Fibroblast of the conjunctiva (primary cell): ENCODE results near the gene GADL1.
A peak's percentile ranks its signal among the peaks of the same experiment; 100 is the strongest.

Source experiments
- DNase-seq: peaks from one replicate; pipeline ENCODE4 v3.0.0-alpha.2; 2010; ENCODE audit warnings: low read depth

Gene GADL1

DNA sequence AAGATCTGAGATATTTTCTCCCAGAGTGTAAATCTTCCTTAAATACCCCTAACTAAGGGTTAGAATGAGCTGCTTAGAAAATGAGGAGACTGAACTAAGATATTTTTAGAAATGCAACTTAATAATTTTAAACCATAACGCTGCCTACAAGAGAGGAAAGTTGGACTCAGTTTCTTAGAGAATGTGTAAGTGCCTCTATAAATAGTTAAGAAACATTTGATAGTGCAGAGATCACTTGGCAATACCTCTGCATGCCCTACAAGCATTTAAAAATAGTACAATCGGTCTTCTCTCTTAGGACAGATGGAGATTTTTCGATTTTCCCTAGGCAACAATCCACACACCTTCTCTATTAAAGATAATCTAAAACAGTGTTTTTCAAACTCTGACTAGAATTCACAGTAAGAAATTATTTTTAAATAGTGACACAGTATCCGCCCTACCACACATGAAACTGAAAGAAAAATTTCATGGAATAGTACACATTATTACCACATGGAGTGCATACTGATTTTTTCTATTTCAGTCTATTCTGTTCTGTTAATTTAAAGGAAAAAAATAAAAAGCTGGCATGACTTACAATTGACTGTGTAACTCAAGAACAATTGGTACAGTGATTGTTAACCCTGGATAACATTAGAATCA is 83.2 kb downstream of the GADL1 start:
- no peak for DNase-seq

DNA sequence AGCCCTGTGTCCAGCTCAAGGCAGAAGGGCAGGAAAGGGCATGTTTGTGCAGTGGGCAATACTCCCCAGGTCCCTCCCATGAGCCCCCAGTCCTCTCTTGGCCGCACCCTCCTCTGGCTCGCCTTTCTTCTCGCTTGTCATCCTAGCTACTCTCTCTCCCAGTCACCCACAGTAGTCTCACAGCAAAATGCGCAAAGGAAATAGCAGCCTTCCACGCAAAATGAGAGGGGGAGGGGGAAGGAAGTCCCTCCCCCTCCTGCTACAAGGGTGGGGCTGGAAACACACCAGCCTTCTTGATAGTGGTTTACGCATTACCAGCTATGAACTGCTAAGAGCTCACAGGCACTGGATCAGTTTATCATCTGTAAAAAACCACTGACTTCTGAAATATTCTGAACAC is 83.8 kb downstream of the GADL1 start:
- no peak for DNase-seq

DNA sequence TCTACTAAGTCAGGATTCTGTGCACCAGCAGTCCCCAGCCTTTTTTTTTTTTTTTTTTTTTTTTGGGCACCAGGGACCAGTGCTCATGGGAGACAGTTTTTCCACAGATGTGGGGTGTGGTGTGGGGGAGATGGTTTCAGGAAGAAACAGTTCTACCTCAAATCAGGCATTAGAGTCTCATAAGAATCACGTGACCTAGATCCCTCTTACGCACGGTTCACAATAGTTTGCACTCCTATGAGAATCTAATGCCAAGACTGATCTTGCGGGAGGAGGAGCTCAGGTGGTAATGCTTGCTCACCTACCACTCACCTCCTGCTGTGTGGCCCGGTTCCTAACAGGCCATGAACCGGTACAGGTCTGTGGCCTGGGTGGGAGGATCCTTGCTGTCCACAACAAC is 88.8 kb downstream of the GADL1 start:
- DNase-seq, result no peak

DNA sequence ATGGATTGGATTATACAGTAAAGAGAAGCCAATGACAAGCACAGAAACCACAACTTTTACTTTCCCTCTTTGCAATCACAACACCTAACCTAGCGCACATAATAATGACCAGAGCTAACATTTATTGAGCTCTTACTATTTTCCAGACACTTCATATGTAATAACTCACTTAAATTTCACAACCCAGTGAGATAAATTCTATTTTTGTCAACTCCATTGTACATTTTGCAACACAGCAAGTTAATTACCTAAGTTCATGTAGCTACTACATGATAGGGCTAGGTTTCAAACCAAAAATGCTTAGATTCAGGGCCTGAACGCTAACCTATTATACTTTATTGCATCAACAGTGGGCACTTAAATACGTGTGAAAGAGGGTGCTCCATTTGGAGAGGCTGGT is 89.5 kb downstream of the GADL1 start:
- DNase-seq, result no peak

DNA sequence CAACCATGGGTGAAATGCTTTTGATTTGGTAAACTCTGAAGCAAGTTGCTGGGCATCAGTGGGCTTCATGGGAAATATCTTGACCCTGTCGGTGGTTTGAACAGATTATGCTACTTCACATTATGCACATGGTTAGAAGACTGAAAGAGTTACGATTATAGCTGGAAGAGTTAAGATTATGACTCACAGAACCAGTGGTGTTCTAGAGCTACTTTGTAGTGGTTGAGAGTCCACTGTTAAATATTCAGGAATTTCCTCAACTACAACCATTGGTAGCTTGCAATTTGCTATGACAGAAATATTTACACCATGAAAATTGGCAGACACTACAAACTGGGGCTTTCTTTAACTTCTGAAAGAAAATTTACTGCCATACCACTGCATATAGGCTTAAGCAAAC is 99.3 kb downstream of the GADL1 start:
- no peak for DNase-seq

DNA sequence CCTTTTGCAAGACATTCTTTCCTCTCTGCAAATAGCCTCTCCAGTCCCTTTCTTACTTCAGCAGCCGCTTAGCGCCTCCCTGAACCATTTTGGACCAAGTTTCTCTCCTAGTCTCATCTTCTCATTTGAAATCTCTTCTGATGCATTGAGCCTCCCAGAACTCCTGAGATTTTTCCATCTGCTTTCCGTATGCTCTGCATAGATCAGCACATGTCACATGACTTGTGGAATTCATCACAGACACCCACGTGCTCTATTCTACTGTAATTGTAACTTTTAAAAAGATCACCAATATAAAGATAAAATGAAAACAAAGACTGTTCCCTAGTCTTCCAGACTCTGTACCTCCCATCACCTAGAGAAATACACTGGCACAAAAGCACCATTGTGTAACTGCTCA is 100.7 kb downstream of the GADL1 start:
- no peak for DNase-seq

DNA sequence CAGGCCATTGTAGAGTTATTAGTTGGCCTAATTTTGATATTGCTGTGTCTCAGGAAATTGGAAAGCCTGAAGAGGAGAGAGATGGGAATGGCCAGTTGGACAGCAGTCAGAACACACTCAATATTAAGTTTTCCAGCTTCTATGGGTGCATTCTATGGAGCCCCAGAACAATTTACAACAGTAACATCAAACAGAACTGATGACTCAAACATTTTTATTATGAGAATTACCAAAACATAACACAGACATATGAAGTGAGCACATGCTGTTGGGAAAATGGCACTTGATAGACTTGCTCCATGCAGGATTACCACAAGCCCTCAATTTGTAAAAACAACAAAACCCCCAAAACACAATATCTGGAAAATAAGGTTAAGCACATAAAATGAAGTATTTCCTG is 104.3 kb downstream of the GADL1 start:
- no peak for DNase-seq

DNA sequence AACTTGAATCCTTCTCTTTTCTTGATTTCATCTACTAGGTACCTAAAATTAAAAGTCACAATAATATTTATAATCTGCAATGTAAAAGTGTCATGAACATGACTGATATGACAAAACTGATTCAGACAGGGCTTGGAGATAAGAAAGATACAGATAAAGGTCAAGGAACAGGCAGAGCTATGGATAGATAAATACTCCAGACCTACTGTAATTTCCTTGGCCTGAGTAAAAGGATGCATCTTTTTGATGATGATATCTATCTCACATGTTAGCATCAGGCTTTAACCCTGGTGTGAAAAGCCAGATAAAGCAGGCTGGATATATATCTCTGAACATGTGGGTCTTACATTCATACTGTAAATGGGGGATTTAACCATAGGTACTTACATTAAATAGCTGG is 108.1 kb downstream of the GADL1 start:
- no peak for DNase-seq

DNA sequence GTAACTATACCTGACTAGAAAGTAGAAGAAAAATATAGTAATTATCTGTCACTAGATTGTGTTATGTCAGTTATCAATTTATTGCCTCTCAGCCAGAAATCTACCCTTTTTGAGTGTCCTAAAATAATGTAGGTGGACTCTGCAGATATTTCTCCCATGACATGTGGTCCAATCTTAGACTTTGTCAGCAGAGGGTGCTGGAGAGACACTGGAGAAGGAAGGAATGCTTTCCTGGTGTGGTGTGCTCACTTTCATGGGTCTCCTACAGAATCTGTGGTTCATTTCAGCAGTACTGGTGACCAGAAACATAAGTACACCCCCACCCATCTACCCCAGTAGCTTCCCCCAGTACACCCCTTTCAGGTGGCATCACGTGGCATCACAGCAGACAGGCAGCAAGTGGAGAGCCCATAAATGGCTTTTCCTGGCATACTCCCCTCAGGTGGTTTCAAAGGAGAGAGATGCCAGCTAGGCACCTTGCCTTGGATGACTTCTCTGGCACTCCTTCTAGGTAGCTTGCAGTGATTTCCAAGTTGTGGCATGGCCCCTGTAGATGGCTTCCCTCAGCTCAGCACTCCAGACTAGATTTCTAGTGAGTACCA is 114.7 kb downstream of the GADL1 start:
- peak; percentile 8 for DNase-seq

DNA sequence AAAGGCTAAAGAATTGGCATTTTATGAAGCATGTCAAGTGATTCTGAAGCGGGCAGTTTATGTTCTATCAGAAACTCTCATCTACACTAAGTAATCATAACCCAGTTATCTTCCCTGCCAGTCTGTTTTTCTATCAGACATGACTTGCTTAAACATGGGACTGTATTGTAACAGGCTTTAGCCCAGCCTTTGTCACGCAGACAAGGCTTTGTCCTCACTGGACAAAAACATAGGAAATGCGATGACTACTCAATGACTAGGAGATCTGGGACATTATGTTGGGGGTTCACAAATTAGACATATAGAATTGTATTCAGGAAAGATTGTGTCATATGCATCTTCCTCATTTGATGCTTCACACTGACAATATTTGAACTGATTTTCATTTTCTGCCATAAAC is 115.5 kb downstream of the GADL1 start:
- no peak for DNase-seq

DNA sequence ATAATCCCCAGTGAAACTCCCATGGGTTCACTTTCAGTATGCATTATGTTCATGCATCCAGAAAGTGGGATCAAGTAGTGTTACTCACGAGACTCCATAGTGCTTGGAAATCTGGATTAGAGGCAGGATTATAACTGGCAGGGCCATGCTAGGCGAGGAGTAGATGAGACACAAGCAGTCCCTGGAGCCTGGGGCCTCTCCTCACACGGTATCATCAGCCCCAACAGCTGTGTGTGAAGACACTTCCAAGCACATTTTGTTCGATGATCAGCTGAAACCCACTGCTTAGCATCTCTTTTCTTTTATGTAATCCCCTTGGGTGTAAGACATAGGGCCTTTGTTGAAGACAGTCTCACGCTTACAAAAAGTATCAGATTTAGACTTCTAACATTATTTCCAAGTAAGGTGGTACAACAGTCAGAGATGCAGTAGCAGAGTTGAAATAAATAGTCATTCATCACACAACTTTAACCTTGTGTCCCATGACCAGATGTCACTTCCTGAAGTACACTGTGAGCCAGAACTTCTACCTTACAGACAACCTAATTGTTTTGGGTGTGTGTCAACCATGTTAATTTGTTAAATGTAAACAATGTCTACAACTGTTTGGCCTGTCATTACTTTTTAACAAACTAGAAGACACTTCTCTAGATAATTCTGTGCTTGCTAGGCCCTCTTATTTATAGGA is 116.9 kb downstream of the GADL1 start:
- DNase-seq, result no peak

DNA sequence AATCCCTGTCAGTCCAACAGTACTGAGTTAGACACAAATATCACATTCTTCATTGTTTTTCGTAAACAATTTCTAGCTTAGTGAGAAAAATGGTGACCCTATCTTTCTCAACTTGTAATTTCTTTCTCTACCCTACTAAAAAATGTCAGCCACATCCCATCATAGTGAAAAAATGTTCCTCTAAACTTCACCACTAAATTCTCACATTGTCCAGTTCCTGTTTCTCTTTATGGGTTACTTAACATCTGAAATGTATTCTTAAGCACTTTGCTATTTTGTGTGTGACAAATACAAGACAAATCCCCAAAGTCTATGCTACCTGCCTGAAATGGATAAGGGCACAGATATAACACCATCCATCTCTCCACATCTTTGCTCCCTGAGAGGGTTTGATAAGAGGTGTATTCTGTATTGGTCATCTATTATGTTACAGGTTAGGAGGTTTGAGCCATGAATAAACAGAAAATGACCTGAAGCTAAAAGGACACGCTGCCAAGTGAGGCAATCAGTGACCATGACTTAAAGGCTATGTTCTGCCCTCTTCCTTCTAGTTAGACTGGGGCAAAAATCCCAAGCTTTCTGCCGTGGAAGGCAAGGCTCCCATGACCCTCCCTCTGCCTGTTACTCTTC is 118.2 kb downstream of the GADL1 start:
- no peak for DNase-seq

DNA sequence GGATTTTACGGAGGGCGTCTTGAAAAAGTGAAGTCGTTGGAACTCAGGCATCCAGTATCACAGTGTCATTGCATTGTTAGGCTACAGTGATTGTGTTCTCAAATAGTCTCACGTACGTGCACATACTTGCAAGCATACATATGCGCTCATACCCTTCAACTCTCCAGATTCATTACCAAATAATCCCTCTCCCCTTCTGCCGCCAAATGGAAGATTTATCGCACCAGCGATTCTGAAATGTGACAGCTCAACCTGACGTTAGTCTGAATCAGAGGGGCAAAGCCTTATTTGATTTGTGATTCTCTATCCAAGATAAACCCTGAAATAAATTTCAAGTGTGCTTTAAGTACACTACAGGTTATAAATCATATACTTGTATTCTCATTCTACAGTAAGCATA is 119.4 kb downstream of the GADL1 start:
- no peak for DNase-seq

DNA sequence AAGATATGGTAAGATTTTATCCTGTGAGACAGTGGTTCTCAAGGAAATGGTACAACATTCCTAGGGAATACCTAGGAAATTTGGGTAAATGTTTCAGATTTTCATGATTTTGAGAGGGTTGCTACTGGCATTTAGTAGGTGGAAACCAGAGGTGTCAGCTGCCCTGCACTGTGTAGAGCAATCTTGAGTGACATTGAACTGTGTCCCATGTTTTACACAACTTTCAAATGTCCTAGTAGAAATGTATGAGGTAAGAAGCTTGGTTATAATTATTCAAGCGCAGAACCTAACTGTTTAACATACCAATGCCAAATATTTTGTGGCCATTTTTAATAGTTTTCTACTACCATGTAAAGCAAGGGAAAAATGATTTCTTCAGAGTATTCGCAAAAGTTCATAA is 120.4 kb downstream of the GADL1 start:
- no peak for DNase-seq

DNA sequence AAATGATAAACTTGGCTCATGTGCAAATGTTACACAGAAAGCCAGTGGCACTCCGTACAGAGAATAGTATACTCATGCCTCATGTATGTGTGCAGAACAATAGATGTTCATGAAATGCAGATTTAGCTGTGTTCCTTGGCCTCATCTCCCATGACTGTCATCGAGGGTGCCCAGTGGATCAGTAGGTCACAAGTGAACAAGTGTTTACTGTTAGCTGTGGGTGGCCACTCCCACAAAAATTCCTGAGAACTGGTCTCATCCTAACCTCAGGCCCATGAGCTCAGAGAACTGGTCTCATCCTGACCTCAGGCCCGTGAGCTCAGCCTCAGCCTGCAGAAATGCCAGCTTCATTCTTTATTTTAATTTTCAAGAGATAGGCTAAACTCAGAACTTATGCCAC is 124.1 kb downstream of the GADL1 start:
- DNase-seq, result peak; percentile 73

DNA sequence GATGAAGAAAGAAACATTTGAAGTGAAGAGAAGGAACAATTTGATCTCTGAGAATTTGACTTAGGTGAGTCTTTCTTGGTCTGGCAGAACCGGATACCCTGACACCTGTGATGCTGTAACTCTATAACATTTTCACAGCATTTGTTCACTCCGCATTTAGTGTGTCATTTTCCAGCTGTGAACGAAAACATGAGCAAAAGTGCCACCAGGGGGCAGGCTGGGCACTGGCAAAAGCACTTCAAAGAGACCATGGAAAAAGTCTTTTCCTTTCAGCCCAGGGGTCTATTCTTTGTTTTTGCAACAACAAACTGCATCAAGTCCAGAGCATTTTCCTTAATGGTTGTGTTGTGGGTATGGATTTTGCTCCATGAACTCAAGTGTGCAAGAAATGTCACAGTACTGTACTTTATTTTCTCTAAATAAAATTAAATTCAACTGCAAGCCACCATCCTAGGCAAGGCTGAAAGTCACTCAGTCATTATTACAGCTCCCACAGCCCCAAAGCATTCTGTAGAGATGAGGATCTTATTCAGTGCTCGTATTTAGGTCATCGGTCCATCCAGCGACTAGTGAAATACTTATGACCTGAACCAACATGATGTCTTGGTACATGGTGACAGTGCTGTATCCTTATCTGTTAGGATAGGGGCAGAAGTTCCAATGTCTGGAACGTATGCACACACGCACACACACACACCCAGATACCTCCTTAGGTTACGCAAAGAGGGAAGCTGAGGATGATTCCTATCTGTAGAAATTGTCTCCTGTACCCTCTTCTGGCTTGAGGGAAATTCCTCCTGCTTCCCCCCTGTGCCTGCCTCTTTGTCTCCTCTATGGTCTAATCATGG is 125.5 kb downstream of the GADL1 start:
- peak; percentile 55 for DNase-seq

DNA sequence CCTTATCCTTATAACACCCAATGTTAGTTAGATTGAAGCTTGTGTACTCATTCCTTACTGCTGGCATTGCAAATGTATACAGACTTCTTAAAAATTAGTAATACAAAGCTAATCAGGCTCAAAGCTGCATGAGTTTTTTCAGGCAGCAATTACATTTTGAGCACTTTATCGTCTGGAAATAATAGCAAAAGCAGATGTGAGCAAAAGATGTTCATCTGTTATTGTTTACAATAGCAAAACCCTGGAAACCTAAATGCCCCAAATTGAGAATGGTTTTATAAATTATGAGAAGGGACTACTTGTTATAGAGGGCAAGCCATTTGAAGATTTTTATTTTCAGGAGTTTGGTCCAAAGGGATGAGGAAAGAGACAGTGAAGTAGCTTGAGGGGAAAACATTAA is 126.4 kb downstream of the GADL1 start:
- DNase-seq, result no peak

DNA sequence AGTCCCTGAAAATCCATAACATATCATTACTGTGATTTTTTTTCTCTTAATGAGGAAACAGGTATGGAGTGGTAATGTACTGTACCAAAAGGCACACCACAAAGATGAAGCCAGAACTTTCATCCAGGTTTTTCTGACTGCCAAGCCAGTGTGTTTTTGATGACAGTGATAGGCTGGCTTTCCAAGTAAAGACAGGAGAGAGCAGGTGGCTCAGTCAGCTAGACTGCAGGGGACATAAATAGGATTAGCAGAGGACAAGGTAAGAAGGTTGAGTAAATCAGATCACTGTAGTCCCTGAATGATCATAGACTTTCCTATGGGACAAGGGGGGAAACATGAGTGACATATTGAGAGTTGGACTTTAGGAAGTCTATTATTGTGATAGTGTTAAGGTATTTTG is 127.9 kb downstream of the GADL1 start:
- no peak for DNase-seq

DNA sequence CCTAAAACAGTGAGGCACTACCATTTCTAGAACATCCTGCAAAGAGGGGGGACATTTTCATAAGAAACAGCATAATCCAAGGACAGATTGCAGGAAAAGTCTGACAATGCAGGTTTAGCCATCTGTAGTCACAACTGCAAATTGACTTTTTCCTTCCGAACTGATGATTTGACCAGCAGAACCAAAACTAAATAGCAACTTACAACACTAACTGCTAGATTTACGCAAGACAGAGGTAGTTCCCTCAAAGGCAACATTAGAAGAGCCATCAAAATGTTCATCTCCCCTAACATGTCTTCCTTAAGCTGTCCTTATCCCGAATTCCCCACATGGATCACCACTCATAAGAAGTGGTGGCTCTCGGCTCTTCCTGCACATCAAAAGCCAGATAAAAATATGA is 129.6 kb downstream of the GADL1 start:
- no peak for DNase-seq

DNA sequence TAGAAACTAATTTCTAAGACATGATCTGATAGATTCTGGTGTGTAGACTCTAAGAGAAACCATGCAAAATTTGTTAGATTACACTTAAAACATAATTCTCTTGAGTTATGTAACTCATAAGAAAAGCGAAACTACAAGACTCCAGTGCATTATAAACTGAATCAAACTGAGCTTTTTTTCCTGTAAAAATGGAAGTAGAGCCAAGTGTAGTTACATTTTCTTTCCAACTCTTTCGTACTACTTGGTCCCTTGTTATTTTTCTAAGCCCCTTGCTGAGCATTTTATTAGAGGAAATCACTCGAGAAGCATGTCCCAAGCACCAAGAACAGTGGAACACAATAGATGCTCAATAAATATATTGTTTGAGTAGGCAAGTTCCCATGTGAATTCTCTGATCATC is 130.2 kb downstream of the GADL1 start:
- no peak for DNase-seq

DNA sequence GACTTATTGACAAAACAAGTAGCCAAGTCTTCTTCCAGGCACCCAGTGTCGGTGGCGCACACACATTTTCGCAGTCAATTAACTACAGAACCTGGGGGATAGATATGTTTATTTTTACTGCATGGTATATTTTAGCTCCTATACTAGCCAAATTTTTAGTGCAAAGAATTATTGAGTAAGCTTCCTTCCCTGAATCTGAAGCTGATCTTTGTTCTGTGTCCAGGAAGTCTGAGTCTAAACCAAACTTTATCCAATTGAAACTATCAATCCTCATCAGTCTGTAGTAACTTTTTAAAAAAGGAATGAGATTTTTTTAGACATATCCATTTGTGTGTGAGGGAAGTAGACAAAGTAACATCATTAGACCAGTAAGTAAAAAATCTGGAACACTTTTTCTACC is 133.1 kb downstream of the GADL1 start:
- no peak for DNase-seq

DNA sequence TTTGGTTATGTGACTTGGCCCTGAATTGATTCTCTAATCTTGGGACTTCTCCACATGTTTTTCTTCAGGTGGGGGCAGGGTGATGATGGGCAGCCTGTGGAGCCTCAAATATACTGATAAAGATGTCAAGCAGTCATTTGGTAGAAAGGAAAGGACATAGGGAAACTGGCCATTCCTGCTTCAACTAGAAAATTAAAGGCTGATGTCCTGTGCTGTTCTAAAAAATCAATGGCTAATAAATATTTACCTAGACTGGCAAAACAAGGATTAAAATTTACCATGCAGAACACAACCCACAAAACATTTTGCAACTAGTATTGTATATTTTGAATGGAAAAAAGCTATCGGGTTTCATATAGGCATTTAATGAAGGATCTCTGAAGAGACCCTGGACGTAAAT is 133.7 kb downstream of the GADL1 start:
- DNase-seq, result no peak
